ENCODE measurements around the gene TNFAIP8L1. TPM values are rescaled to one million over a fixed set of nuclear protein-coding genes. Genes with fewer than 3 reads are reported as not detected.

The TNFAIP8L1 gene
- total and polyA plus RNA-seq, 4 donors = 5.5 to 11.8 (median 7.4) TPM

DNA sequence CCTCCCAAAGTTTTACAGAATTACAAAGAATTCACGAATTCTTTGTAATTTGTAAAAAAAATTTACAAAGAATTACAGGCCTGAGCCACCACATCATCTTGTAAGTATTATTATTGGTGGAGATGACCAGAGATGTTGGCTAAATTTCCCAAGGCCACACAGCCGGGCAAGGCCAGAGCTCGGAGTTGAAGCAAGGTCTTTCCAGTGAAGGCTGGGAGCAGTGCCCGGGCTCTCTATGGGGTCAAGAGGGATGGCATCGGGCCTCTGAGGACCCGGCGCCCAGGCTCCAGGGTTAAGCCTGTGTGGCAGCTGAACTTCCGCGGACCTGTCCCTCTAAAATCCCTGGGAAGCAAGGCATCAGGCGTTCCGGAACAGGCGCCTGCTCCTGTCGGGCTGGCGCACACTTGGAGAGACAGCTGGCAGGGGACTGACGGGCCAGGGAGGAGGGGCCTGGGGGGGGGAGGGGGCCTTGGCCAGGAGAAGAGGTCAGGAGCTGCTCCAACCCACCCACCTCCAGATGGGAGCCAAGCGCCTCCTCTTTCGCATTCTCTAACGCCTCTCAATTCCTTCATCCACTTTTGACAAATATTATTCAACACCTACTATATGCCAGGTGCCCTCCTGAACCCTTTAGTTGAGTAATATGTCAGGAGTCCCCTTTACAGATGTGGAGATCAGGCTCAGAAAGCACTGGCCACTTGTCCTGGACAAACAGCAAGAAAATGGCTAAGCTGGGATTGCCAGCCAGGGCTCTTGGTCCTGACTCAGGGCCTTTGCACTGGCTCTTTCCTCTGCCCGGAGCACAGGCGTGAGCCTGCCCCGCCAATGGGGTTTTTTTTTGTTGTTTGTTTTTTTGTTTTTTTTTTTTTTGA, 43.0 kb upstream of the TNFAIP8L1 start:
- WGBS (ENCODE audit: insufficient coverage) = 39% methylated on average over 13 of the region's 21 CpGs
- peaks cover 18% of the 10 kb centered on the region for H3K4me1 ChIP-seq (ENCODE audit: control insufficient read depth, insufficient read depth, low read length)
- H3K27ac ChIP-seq (ENCODE audit: low read depth, low read length) = no peak overlapping the region
- H3K36me3 ChIP-seq (ENCODE audit: control insufficient read depth, insufficient read depth, low read length) = no peaks in the 10 kb centered on the region
- no peaks in the 10 kb centered on the region for H3K9me3 ChIP-seq (ENCODE audit: control insufficient read depth, insufficient read depth, low read length)
- DNase-seq (ENCODE audit: low read depth in 4 of 6, low spot score in 6 of 6) = no peak
- H3K4me3 ChIP-seq (ENCODE audit: low read depth, low read length) = no peak overlapping the region
- H3K27me3 ChIP-seq (ENCODE audit: control insufficient read depth, insufficient read depth, low read length) = peaks cover 21% of the 10 kb centered on the region

DNA sequence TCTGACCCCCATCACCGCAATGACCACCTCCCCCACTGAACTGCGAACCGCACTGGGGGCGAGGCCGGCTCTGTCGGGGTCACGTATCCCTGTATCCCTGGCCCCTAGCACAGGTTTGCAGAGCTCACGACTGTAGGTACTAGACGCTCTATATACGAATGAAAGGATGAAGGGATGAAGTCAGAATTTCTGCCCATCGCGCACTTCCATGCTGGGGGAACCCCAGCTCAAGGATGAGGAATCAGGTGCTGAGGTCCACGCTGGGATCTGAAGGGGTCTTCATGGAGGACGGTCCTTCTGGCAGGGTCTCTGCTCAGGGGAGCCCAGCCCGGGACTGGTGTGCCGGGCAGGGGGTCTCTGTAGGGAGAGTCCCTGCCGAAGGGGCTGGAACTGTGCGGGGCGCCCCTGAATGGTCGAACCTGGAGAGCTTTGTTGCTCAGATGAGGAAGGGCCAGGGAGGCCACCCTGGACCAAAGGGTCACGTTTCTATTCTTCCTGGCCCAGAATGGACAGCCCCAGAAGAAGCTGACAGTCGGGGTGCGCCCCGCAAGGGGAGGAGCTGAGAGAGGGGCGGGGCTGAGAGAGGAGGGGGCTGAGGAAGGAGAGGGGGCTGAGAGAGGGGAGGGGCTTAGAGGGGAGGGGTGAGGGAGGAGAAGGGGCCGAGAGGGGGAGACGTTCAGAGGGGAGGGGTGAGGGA, 41.9 kb upstream of the TNFAIP8L1 start:
- Histone ChIP-seq H3K36me3 (ENCODE audit: control insufficient read depth, insufficient read depth, low read length) (no peaks in the 10 kb centered on the region), H3K4me3 (ENCODE audit: low read depth, low read length) (no peak overlapping the region), H3K27ac (ENCODE audit: low read depth, low read length) (no peak overlapping the region), H3K27me3 (ENCODE audit: control insufficient read depth, insufficient read depth, low read length) (peaks cover 21% of the 10 kb centered on the region), H3K4me1 (ENCODE audit: control insufficient read depth, insufficient read depth, low read length) (peaks cover 18% of the 10 kb centered on the region), H3K9me3 (ENCODE audit: control insufficient read depth, insufficient read depth, low read length) (no peaks in the 10 kb centered on the region)
- WGBS (ENCODE audit: insufficient coverage) = 6% methylated on average over 16 of the region's 27 CpGs
- DNase-seq (ENCODE audit: low read depth in 4 of 6, low spot score in 6 of 6) = peak in 2 of 6 donors; percentile 13 to 42

DNA sequence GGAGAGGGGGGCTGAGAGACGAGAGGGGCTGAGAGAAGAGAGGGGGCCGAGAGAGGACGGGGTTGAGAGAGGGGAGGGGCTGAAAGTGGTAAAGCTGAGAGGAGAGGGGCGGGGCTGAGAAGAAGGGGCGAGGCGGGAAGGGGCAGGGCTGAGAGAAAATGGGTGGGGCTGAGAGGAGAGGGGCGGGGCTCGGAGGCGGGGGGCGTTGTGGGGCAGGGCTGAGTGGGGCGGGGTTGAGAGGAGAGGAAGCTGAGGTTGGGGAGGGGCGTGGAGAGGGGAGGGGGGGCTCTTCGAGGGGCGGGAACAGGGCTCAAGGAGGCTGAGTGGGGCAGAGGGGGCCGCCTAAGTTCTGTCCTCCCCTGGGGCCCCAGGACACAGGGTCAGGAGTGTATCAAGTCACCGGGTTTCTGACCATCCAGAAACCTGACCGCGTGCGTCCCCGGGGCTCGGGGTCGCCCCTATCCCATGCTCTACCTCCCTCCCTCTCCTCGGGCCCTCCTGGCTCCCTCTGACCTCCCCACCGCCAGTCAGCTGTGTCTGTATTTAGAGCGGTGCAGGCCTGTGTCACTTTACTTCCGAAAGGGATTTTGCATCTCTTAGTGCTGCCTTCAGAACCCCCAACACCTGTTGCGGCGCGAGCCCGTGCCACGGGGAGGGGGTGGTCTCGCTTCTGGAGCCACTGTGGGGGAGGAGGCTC, 41.2 kb upstream of the TNFAIP8L1 start:
- Histone ChIP-seq H3K4me1 (ENCODE audit: control insufficient read depth, insufficient read depth, low read length) (peaks cover 18% of the 10 kb centered on the region), H3K4me3 (ENCODE audit: low read depth, low read length) (peak overlapping the region; percentile 0), H3K36me3 (ENCODE audit: control insufficient read depth, insufficient read depth, low read length) (no peaks in the 10 kb centered on the region), H3K9me3 (ENCODE audit: control insufficient read depth, insufficient read depth, low read length) (no peaks in the 10 kb centered on the region), H3K27me3 (ENCODE audit: control insufficient read depth, insufficient read depth, low read length) (peaks cover 21% of the 10 kb centered on the region), H3K27ac (ENCODE audit: low read depth, low read length) (no peak overlapping the region)
- WGBS (ENCODE audit: insufficient coverage) = 0% methylated on average over 20 of the region's 32 CpGs
- DNase-seq (ENCODE audit: low read depth in 4 of 6, low spot score in 6 of 6) = peak in 2 of 6 donors; percentile 49 to 72

DNA sequence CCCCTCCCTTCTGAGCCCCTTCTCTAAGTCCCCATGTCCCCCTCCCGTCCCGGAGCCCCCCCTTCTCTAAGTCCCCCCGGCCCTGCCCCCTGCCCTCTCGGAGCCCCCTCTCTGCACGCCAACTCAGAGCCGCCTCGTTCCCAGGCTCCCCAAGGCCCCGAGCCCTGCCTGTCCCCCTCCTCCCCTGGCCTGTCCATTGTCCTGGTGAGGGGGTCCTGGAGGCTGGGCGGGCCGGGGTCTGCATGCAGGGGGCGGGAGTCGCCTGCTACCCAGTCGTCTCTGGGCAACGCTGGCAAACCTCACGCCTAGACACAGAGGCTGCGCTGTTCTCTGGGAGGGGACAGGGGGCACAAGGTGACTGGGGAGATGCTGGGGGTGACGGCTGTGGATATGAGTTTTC, 40.6 kb upstream of the TNFAIP8L1 start:
- Histone ChIP-seq H3K36me3 (ENCODE audit: control insufficient read depth, insufficient read depth, low read length) (no peaks in the 10 kb centered on the region), H3K4me3 (ENCODE audit: low read depth, low read length) (no peak overlapping the region), H3K27me3 (ENCODE audit: control insufficient read depth, insufficient read depth, low read length) (peaks cover 21% of the 10 kb centered on the region), H3K4me1 (ENCODE audit: control insufficient read depth, insufficient read depth, low read length) (peaks cover 18% of the 10 kb centered on the region), H3K27ac (ENCODE audit: low read depth, low read length) (no peak overlapping the region), H3K9me3 (ENCODE audit: control insufficient read depth, insufficient read depth, low read length) (no peaks in the 10 kb centered on the region)
- WGBS (ENCODE audit: insufficient coverage) = 6% methylated on average over 12 of the region's 17 CpGs
- peak in 1 of 6 donors; percentile 26 for DNase-seq (ENCODE audit: low read depth in 4 of 6, low spot score in 6 of 6)

DNA sequence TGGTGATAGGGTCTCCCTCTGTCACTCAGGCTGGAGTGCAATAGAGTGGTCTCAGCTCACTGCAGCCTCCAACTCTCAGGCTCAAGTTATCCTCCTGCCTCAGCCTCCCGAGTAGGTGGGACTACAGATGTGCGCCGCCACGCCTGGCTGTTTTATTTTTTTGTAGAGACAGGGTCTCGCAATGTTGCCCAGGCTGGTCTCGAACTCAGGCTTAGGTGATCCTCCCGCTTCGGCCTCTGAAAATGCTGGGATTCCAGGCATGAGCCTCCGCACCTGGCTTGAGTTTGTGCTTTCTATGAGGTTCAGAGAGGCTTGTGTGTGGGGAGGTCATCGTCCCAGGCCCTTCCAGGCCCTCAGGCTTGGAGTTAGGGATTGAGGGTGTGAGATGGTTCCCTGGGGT, 39.2 kb upstream of the TNFAIP8L1 start:
- 90% methylated on average over 10 of the region's 10 CpGs for WGBS (ENCODE audit: insufficient coverage)
- Histone ChIP-seq H3K9me3 (ENCODE audit: control insufficient read depth, insufficient read depth, low read length) (no peaks in the 10 kb centered on the region), H3K27me3 (ENCODE audit: control insufficient read depth, insufficient read depth, low read length) (peaks cover 21% of the 10 kb centered on the region), H3K27ac (ENCODE audit: low read depth, low read length) (no peak overlapping the region), H3K36me3 (ENCODE audit: control insufficient read depth, insufficient read depth, low read length) (no peaks in the 10 kb centered on the region), H3K4me3 (ENCODE audit: low read depth, low read length) (no peak overlapping the region), H3K4me1 (ENCODE audit: control insufficient read depth, insufficient read depth, low read length) (peaks cover 18% of the 10 kb centered on the region)
- no peak for DNase-seq (ENCODE audit: low read depth in 4 of 6, low spot score in 6 of 6)

DNA sequence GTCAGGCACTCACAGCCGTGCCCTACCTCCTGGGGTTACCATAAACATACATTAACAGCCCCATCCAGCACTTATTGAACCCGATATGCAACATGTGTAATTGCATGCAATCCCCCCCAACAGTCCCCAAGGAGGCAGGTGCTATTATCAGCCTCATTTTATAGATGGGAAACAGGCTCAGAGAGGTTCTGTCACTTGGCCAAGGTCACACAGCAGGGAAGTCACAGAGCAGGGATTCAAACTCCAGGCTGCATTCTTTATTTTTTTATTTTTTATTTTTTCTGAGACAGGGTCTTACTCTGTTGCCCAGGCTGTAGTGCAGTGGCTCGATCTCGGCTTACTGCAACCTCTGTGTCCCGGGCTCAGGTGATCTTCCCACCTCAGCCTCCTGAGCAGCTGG, 38.4 kb upstream of the TNFAIP8L1 start:
- Histone ChIP-seq H3K36me3 (ENCODE audit: control insufficient read depth, insufficient read depth, low read length) (no peaks in the 10 kb centered on the region), H3K27ac (ENCODE audit: low read depth, low read length) (no peak overlapping the region), H3K9me3 (ENCODE audit: control insufficient read depth, insufficient read depth, low read length) (no peaks in the 10 kb centered on the region), H3K27me3 (ENCODE audit: control insufficient read depth, insufficient read depth, low read length) (peaks cover 21% of the 10 kb centered on the region), H3K4me1 (ENCODE audit: control insufficient read depth, insufficient read depth, low read length) (peaks cover 18% of the 10 kb centered on the region), H3K4me3 (ENCODE audit: low read depth, low read length) (no peak overlapping the region)
- 66% methylated on average over 5 of the region's 5 CpGs for WGBS (ENCODE audit: insufficient coverage)
- no peak for DNase-seq (ENCODE audit: low read depth in 4 of 6, low spot score in 6 of 6)

DNA sequence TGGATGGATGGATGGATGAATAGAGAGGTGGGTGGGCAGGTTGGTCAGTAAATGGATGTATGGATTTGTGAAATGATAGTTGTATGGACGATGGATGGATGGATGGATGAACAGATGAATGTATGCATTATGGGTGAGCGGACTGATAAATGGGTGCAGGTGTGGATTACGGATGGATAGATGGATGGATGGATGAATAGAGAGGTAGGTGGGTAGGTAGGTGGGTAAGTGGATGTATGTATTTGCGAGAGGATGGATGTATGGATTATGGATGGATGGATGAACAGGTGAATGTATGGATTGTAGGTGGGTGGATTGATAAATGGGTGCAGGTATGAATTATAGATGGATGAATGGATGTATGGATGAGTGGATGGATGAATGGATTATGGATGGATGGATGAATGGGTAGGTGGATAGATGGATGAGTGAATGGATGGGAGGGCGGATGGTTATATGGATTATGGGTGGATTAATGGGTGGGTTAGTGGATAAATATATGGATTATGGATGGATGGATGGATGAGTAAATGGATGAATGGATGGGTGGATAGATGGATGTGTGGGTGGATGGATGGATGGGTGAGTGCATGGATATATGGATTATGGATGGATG, 37.0 kb upstream of the TNFAIP8L1 start:
- Histone ChIP-seq H3K9me3 (ENCODE audit: control insufficient read depth, insufficient read depth, low read length) (no peaks in the 10 kb centered on the region), H3K27me3 (ENCODE audit: control insufficient read depth, insufficient read depth, low read length) (peaks cover 13% of the 10 kb centered on the region), H3K27ac (ENCODE audit: low read depth, low read length) (no peak overlapping the region), H3K4me3 (ENCODE audit: low read depth, low read length) (no peak overlapping the region), H3K36me3 (ENCODE audit: control insufficient read depth, insufficient read depth, low read length) (no peaks in the 10 kb centered on the region), H3K4me1 (ENCODE audit: control insufficient read depth, insufficient read depth, low read length) (peaks cover 21% of the 10 kb centered on the region)
- no peak for DNase-seq (ENCODE audit: low read depth in 4 of 6, low spot score in 6 of 6)
- WGBS (ENCODE audit: insufficient coverage) = 91% methylated on average over 5 of the region's 5 CpGs

DNA sequence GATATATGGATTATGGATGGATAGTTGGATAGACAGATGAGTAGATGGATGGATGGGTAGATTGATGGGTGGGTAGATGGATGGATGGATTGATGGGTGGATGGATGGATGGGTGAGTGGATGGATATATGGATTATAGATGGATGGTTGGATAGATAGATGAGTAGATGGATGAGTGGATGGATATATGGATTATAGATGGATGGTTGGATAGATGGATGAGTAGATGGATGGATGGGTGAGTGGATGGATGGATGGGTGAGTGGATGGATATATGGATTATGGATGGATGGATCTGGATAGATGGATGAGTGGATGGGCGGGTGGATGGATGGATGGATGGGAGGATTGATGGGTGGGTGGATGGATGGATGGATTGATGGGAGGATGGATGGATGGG, 36.4 kb upstream of the TNFAIP8L1 start:
- Histone ChIP-seq H3K9me3 (ENCODE audit: control insufficient read depth, insufficient read depth, low read length) (no peaks in the 10 kb centered on the region), H3K4me1 (ENCODE audit: control insufficient read depth, insufficient read depth, low read length) (peaks cover 18% of the 10 kb centered on the region), H3K27ac (ENCODE audit: low read depth, low read length) (no peak overlapping the region), H3K36me3 (ENCODE audit: control insufficient read depth, insufficient read depth, low read length) (no peaks in the 10 kb centered on the region), H3K4me3 (ENCODE audit: low read depth, low read length) (no peak overlapping the region), H3K27me3 (ENCODE audit: control insufficient read depth, insufficient read depth, low read length) (peaks cover 9% of the 10 kb centered on the region)
- WGBS (ENCODE audit: insufficient coverage) = 94% methylated on average over 1 of the region's 1 CpG
- DNase-seq (ENCODE audit: low read depth in 4 of 6, low spot score in 6 of 6) = no peak

DNA sequence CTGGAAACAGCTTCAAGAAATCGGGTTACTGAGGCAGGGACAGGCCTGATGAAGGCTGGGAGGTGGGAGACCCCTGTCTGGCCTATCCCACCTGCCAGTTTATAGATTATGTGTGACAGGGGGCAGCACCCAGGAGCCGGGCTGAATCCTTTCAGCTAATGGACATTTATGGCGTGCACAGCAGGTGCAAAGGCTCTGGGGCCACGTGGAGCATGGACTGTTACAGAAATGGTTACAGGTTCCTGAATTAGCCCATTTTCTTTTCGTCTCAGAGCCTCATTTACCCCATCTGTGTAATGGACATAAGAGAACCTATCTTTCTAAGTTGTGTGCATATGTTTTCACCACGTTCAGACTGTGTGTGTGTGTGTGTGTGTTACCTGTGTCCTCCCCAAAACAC, 34.4 kb upstream of the TNFAIP8L1 start:
- no peak for DNase-seq (ENCODE audit: low read depth in 4 of 6, low spot score in 6 of 6)
- WGBS (ENCODE audit: insufficient coverage) = 57% methylated on average over 4 of the region's 6 CpGs
- no peak overlapping the region for H3K27ac ChIP-seq (ENCODE audit: low read depth, low read length)
- no peaks in the 10 kb centered on the region for H3K27me3 ChIP-seq (ENCODE audit: control insufficient read depth, insufficient read depth, low read length)
- no peaks in the 10 kb centered on the region for H3K36me3 ChIP-seq (ENCODE audit: control insufficient read depth, insufficient read depth, low read length)
- H3K4me1 ChIP-seq (ENCODE audit: control insufficient read depth, insufficient read depth, low read length) = peaks cover 8% of the 10 kb centered on the region
- H3K4me3 ChIP-seq (ENCODE audit: low read depth, low read length) = no peak overlapping the region
- no peaks in the 10 kb centered on the region for H3K9me3 ChIP-seq (ENCODE audit: control insufficient read depth, insufficient read depth, low read length)
